ENCODE measurements around the gene LUZP4.

DNA sequence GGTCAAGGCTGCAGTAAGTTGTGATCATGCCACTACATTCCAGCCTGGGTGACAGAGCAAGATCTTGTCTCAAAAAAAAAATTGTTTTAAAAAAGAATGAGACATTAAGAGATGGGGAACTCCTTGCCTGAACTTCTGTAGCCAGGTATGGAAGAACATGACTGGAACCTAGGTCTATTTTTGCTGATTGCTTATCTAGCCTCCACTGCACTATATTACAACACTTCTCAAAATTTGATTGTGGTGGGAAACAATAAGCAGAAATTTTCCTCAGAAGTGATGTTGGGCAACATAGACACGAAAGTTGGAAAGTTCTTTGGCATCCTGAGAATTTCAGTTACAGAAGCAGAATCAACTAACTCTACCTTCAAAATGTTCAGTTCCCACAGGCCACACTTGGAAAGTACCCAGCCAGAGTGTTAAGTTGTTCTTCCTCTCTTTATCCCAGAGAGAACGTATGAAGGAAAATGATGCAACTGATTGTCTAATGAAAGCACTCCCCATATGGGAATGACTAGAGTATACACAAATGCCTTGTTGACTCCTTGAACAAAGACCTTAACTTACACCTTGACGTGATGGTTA lies 50.0 kb downstream of the LUZP4 start:
- TF ChIP-seq, protein P1, sequence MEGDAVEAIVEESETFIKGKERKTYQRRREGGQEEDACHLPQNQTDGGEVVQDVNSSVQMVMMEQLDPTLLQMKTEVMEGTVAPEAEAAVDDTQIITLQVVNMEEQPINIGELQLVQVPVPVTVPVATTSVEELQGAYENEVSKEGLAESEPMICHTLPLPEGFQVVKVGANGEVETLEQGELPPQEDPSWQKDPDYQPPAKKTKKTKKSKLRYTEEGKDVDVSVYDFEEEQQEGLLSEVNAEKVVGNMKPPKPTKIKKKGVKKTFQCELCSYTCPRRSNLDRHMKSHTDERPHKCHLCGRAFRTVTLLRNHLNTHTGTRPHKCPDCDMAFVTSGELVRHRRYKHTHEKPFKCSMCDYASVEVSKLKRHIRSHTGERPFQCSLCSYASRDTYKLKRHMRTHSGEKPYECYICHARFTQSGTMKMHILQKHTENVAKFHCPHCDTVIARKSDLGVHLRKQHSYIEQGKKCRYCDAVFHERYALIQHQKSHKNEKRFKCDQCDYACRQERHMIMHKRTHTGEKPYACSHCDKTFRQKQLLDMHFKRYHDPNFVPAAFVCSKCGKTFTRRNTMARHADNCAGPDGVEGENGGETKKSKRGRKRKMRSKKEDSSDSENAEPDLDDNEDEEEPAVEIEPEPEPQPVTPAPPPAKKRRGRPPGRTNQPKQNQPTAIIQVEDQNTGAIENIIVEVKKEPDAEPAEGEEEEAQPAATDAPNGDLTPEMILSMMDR (IDR thresholded peaks at IDR 0.05), result no peak
- TF ChIP-seq POLR2A (IDR thresholded peaks at IDR 0.05) (no peak), POLR2AphosphoS5 (IDR thresholded peaks at IDR 0.05) (no peak)

Data from prostate gland (tissue), 2 donors.